Measurements from ENCODE around the gene CDS2.

CDS2 gene

GRCh38 chr20:5119435-5120184 lies 7.2 kb upstream of the CDS2 start, which contains the start of gene PCNA:
TSS of gene PCNA (minus strand) at chr20:5119958. CDS start at chr20:5119798, 160 bp downstream.
- peak; percentile 98 for DNase-seq

GRCh38 chr20:5120185-5120476 lies 6.7 kb upstream of the CDS2 start:
- DNase-seq = no peak

- DNase-seq = no peak
Measured at GRCh38 chr20:5122873-5123260, 3.9 kb upstream of the CDS2 start.

- peak; percentile 78 for DNase-seq
Measured at GRCh38 chr20:5127204-5127858, 523 bp downstream of the CDS2 start.

- no peak for DNase-seq
Measured at GRCh38 chr20:5127859-5128424, 1.1 kb downstream of the CDS2 start.

GRCh38 chr20:5128886-5129285 lies 2.1 kb downstream of the CDS2 start:
- DNase-seq = no peak

- DNase-seq = no peak
Measured at GRCh38 chr20:5131502-5131901, 4.7 kb downstream of the CDS2 start.

GRCh38 chr20:5133998-5134397 lies 7.2 kb downstream of the CDS2 start:
- no peak for DNase-seq

- no peak for DNase-seq
Measured at GRCh38 chr20:5135363-5136012, 8.7 kb downstream of the CDS2 start.

GRCh38 chr20:5136096-5136495 lies 9.3 kb downstream of the CDS2 start:
- DNase-seq = no peak

GRCh38 chr20:5140195-5140594 lies 13.4 kb downstream of the CDS2 start:
- no peak for DNase-seq

GRCh38 chr20:5141615-5142014 lies 14.8 kb downstream of the CDS2 start:
- no peak for DNase-seq

GRCh38 chr20:5143851-5144250 lies 17.0 kb downstream of the CDS2 start:
- DNase-seq = peak; percentile 31

- DNase-seq = no peak
Measured at GRCh38 chr20:5145365-5146098, 18.7 kb downstream of the CDS2 start.

GRCh38 chr20:5146099-5146668 lies 19.4 kb downstream of the CDS2 start:
- no peak for DNase-seq

GRCh38 chr20:5146871-5147592 lies 20.2 kb downstream of the CDS2 start:
- no peak for DNase-seq

GRCh38 chr20:5148581-5148980 lies 21.8 kb downstream of the CDS2 start:
- no peak for DNase-seq

- DNase-seq = no peak
Measured at GRCh38 chr20:5149892-5150225, 23.1 kb downstream of the CDS2 start.

GRCh38 chr20:5150226-5151076 lies 23.6 kb downstream of the CDS2 start:
- DNase-seq = no peak

- no peak for DNase-seq
Measured at GRCh38 chr20:5153152-5153467, 26.3 kb downstream of the CDS2 start.
